GM19025 (cell line): ENCODE measurements around the gene SLC29A1.
"Not testable (repeated sequence)": the region's sequence is repeated elsewhere in the genome, so short reads cannot be mapped to it uniquely, and the experiment has no call there.

ENCODE experiments used
- ATAC-seq: cut with Tn5 transposase; IDR thresholded peaks from one replicate; pipeline ENCODE4 v1.9.1; 2021; ENCODE audit warnings: mild to moderate bottlenecking, low read depth, moderate library complexity; ENCODE audit not compliant: unreplicated experiment

Gene SLC29A1

GRCh38 chr6:44193307-44193910 is 30.0 kb upstream of the SLC29A1 start:
- ATAC-seq: no peak

- ATAC-seq: no peak
Observed at GRCh38 chr6:44194326-44194725, 29.1 kb upstream of the SLC29A1 start.

- ATAC-seq: not testable (repeated sequence)
Observed at GRCh38 chr6:44196351-44196750, 27.0 kb upstream of the SLC29A1 start.

- ATAC-seq: no peak
Observed at GRCh38 chr6:44198684-44199083, 24.7 kb upstream of the SLC29A1 start.

GRCh38 chr6:44199883-44200282 is 23.5 kb upstream of the SLC29A1 start:
- no peak for ATAC-seq

GRCh38 chr6:44201200-44201599 is 22.2 kb upstream of the SLC29A1 start:
- no peak for ATAC-seq

- no peak for ATAC-seq
Observed at GRCh38 chr6:44201638-44202303, 21.6 kb upstream of the SLC29A1 start.

- ATAC-seq: no peak
Observed at GRCh38 chr6:44202332-44202971, 20.9 kb upstream of the SLC29A1 start.

- ATAC-seq: no peak
Observed at GRCh38 chr6:44202972-44203750, 20.2 kb upstream of the SLC29A1 start.

GRCh38 chr6:44203955-44204354 is 19.4 kb upstream of the SLC29A1 start:
- no peak for ATAC-seq

GRCh38 chr6:44207966-44208365 is 15.4 kb upstream of the SLC29A1 start:
- no peak for ATAC-seq

- no peak for ATAC-seq
Observed at GRCh38 chr6:44211284-44211683, 12.1 kb upstream of the SLC29A1 start.

- ATAC-seq: no peak
Observed at GRCh38 chr6:44214307-44214706, 9.1 kb upstream of the SLC29A1 start.

GRCh38 chr6:44216677-44217331 is 6.6 kb upstream of the SLC29A1 start, which contains the start of gene MYMX:
Gene MYMX, plus strand, starts transcription at chr6:44216926. Its CDS starts 546 bp downstream, at chr6:44217472.
- no peak for ATAC-seq

- no peak for ATAC-seq
Observed at GRCh38 chr6:44217332-44218143, 5.9 kb upstream of the SLC29A1 start.

- peak; percentile 61 for ATAC-seq
Observed at GRCh38 chr6:44219053-44219814, 4.2 kb upstream of the SLC29A1 start.

GRCh38 chr6:44219815-44220784 is 3.3 kb upstream of the SLC29A1 start:
- no peak for ATAC-seq

GRCh38 chr6:44220913-44221290 is 2.5 kb upstream of the SLC29A1 start:
- no peak for ATAC-seq
